ENCODE results near the gene CYGB. TPM values are rescaled to one million over a fixed set of nuclear protein-coding genes. Genes with fewer than 3 reads are reported as not detected.

CYGB gene
- total RNA-seq, 2 experiments from 2014 or later, result not detected

DNA sequence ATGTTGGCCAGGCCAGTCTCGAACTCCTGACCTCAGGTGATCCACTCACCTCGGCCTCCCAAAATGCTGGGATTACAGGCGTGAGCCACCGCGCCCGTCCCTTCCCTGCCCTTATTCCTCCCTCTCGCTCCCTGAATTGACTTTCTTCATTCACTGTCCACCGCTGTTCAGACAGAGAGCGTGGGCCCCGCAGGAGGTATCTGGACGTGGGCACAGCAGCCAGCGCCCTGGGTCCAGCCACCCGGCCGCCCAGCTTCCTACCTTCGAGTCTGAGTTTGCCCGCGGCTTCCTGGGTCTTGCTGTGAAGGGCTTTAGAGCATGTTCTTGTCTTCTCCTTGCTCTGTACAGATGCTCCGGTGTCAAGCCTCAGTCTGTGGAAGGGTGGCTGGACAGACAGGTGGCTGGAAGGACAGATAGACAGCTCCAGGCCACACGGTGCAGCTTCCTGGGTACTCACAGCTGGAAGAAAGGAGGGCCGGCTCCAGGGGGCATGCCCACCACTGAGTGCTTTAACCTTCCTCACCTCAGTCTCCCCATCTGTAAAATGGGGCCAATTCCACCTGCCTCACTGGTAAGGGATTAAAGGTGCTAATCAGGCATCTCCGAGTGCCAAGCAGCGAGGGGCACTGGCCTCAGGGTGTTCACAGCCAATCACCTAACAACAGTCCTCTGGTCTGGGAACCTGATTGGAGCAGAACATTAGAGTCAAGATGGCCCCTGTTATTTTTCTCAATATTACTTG is 49.9 kb downstream of the CYGB start:
- CTCF ChIA-PET, result interaction anchor here (1.9 kb wide), 1 partner anchor 20 kb away, joined by 5 read pairs; the partner anchor contains the start of gene AANAT

DNA sequence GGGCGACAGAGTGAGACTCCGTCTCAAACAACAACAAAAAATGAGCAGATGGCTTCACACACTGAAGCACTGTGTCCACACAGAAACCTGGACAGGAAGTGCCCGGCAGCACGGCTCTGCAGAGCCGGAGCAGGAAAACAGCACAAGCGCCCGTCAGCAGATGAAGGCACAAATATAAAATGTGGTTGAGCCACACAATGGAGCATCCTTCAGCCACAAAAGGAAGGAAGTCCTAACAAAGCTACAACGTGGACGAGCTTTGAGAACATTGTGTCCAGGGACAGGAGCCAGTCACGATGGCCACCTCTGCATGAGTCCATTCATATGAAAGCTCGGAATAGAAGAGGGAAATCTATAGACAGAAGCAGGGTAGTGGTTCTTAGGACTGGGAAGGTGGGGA is 51.9 kb downstream of the CYGB start:
- ChIA-PET POLR2A (interaction anchor here (0.6 to 1.0 kb wide), 3 partner anchors 30 to 204 kb away, joined by 4 to 11 read pairs (median 5); no protein-coding TSS in a partner anchor), CTCF (interaction anchor here (1.2 kb wide), 1 partner anchor 12 kb away, joined by 3 read pairs; no protein-coding TSS in a partner anchor)

More for the DNA sequence above, 49.9 kb downstream of the CYGB start:
- POLR2A ChIA-PET, result no interaction called here

DNA sequence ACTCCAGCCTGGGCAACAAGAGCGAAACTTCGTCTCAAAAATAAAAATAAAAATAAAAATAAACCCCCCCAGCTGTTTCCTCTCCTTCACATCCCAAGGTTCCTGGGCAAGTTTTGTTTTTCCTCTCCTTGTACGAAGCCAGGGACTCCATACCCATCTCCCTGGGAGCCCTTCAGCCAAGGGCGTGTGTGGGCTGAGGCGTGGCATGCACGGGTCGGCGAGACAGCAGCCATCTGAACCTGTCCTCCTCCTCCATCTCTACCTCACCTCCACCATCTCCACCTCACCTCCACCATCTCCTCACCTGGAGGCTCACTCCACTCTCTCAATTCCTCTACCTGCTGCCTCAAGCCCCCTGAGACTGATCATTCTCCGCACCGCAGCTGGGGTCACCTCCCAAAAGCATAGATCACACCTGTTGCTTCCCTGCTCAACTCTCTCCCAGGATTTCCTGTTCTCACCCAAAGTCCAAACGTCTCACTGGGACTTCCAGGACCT is 53.2 kb downstream of the CYGB start:
- CTCF ChIA-PET, result no interaction called here
- POLR2A ChIA-PET, result no interaction called here

DNA sequence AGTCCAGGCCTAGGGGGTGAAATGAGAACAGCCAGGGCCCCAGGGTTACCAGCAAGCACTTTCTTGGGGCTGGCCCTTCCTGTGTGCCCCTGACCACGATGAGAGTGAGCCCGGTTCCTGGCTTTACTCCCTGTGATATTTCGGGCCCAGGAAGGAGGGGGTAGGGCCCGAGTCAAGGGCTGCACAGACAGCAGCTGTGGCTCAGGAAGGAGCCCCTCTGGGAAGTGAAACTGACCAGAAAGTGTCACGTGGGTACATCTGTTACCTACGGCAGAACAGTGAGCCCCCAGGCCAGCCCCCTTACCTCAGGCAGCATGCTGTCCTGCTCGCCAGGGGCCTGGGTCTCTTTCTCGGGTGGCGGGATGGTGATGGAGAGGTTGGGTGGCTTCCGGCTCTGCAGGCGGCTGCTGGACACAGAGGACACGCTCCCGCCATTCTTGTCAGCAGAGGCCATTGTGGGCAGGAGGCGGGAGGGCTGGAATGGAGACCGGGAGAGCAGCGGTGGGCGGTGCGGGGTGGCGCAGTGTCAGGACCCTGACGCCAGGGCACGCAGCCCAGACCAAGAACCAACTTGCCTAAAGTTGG is 56.3 kb downstream of the CYGB start:
- ChIA-PET CTCF (interaction anchor here (1.1 kb wide), 1 partner anchor 15 kb away, joined by 4 read pairs; no protein-coding TSS in a partner anchor), POLR2A (no interaction called here)

DNA sequence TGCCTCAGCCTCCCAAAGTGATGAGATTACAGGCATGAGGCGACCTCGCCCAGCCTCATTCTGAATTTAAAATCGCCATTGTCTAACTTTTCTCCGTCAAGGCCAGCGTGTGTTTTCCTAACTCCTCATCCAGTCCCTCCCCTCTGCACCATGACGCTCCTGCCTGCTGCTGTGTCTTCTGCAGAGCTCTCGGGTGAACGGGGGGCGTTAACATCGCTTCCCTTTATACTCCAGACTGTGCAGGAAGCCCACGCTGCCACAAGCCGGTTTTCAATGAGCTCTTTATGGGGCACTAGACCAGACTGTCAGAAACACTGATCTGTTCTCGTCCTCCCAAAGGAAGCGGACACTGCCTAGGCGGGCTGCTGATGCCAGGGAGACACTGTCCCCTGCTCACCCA is 56.9 kb downstream of the CYGB start:
- ChIA-PET POLR2A (no interaction called here), CTCF (interaction anchor here (1.1 kb wide), 1 partner anchor 14 kb away, joined by 4 read pairs; no protein-coding TSS in a partner anchor)

DNA sequence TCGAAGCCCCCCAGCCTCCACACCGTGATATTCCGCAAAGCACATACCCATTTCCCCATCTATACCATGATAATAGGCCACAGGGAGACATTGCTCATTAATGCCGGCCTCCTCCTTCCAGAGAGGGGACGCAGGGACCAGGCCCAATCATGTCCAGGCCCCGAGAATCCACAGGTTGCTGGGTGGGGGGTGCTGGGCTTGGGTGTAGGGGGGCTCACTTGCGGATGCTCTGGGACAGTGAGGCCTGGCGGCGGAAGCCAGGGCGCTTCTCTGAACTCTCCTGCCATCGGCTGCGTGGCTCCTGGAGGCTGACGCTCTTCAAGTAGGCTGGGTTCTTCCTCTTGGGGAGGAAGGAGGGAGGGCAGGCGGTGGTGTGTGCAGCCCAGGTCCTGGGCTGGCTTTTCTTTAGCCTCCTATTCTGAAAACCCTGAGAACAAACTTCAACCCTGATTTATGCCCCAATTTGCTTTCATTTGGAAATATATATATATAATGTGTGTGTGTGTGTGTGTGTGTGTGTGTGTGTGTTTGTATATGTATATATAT is 57.9 kb downstream of the CYGB start:
- ChIA-PET POLR2A (no interaction called here), CTCF (no interaction called here)

DNA sequence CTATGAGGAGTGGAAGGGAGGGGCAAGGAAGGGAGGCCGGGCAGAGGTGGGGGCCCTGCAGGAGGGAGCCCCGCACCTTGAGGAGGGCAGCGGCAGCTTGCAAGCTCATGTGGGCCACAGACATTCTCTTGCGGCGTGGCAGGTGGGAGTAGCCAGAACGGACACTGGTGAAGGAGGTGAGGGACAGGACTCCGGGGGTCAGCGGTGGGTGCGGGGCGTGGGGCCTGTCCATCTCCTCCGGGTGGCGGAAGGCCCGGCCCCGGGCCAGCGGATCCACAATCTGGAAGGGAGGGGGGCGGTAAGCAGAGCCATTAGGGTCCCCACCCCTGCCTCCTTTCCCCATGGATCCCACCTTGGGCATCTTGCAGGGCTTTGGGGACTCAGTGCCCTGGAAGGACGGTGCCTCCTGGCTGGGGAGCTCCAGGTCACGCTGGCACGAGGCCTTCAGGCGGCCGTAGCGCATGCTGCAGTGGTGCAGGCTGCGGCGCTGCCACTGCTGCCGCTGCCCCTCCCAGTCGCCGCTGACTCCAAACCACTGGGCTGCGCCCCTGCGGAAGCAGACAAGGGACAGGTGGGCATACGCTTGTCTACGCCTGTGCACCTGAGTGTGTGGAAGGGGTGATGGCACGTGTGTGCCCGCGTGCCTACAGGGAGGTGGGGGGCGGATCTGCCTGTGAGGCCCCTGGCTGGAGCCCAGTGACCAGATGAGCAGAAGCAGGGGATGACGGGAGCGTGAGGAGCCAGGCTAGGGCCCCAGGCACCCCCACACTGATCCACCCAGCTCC is 58.6 kb downstream of the CYGB start:
- POLR2A ChIA-PET, result no interaction called here
- CTCF ChIA-PET, result interaction anchor here (0.6 to 2.3 kb wide), 2 partner anchors 12 to 139 kb away, joined by 5 to 11 read pairs; partner anchors contain the start of gene AANAT

DNA sequence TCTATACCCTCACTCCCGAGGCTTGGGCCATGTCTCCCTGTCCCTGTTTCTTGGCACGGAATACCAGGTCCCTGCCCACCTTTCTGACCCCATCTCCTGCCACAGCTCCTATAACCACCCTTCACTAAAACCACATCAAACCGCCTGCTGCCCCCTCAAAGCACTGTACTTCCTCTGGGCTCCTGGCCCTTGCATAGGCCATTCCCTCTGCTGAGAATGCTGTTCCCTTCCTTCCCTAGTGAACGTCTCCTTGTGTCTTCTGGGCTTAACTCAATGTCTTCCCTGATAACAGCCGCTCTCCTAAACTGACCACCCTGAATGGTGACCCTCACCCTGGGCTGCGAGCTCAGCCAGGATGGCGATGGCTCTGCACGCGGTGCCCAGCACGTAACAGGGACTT is 59.4 kb downstream of the CYGB start:
- CTCF ChIA-PET, result interaction anchor here (0.6 to 2.3 kb wide), 4 partner anchors 11 to 138 kb away, joined by 3 to 11 read pairs (median 4); partner anchors contain the start of gene AANAT
- POLR2A ChIA-PET, result no interaction called here

DNA sequence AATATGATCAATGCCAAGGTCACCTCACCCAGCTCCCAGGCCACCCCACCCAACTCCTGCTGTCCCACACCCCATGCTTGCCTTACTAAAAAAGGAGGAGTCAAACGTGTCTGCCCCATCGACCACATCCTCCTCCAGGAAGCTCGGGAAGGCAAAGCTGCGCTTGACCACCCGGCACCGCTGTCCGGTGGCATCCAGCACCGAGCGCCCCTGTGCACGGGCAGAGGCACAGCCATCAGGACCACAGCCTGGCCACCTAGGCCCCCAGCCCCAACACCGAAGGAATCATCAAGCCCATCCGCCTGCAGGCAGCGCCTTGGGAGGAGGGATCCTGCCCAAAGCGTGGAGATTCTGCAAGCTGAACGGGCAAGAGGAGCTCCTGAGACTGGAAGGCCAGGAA is 59.9 kb downstream of the CYGB start:
- ChIA-PET CTCF (interaction anchor here (1.0 to 2.3 kb wide), 3 partner anchors 11 to 28 kb away, joined by 3 to 11 read pairs (median 4); partner anchors contain the start of gene AANAT), POLR2A (interaction anchor here (0.7 kb wide), 1 partner anchor 644 kb away, joined by 3 read pairs; no protein-coding TSS in a partner anchor)

Other genes starting within 250 kb of the CYGB start
- gene QRICH2, start 229.4 kb downstream of the CYGB start, total RNA-seq, result 1 to 10 TPM; 1.7 to 2.0 TPM
- gene PRPSAP1, start 183.8 kb downstream of the CYGB start, total RNA-seq, result 10 to 100 TPM; 39.4 to 41.8 TPM
- gene SPHK1, start 153.1 kb downstream of the CYGB start, total RNA-seq, result 10 to 100 TPM; 24.3 to 24.4 TPM
- 10 to 100 TPM; 40.5 to 41.6 TPM for gene UBE2O, start 84.6 kb downstream of the CYGB start, total RNA-seq
- under 1 TPM in 1 of 2 experiments, not detected in 1; 0.21 TPM for gene AANAT, start 70.1 kb downstream of the CYGB start, total RNA-seq
- 10 to 100 TPM; 34.3 to 34.4 TPM for gene RHBDF2, start 36.3 kb downstream of the CYGB start, total RNA-seq
- gene PRCD, start 2.3 kb upstream of the CYGB start, total RNA-seq, result under 1 TPM in 1 of 2 experiments, not detected in 1; 0.08 TPM
- not detected for gene ST6GALNAC2, start 48.2 kb upstream of the CYGB start, total RNA-seq
- not detected for gene ST6GALNAC1, start 106.0 kb upstream of the CYGB start, total RNA-seq
- gene MXRA7, start 173.3 kb upstream of the CYGB start, total RNA-seq, result 10 to 100 TPM; 24.5 to 26.0 TPM
- 10 to 100 TPM; 72.2 to 76.2 TPM for gene JMJD6, start 188.9 kb upstream of the CYGB start, total RNA-seq
- 10 to 100 TPM; 40.5 to 41.0 TPM for gene METTL23, start 189.1 kb upstream of the CYGB start, total RNA-seq
- 100 to 1,000 TPM; 578 to 586 TPM for gene SRSF2, start 199.6 kb upstream of the CYGB start, total RNA-seq
- 10 to 100 TPM; 17.3 to 19.8 TPM for gene MFSD11, start 200.4 kb upstream of the CYGB start, total RNA-seq